Measurements from ENCODE around the gene DHX57. TPM values are rescaled to one million over a fixed set of nuclear protein-coding genes. Genes with fewer than 3 reads are reported as not detected.

DHX57 gene
- total RNA-seq, 1 experiment from 2014 or later = 17.5 TPM

DNA sequence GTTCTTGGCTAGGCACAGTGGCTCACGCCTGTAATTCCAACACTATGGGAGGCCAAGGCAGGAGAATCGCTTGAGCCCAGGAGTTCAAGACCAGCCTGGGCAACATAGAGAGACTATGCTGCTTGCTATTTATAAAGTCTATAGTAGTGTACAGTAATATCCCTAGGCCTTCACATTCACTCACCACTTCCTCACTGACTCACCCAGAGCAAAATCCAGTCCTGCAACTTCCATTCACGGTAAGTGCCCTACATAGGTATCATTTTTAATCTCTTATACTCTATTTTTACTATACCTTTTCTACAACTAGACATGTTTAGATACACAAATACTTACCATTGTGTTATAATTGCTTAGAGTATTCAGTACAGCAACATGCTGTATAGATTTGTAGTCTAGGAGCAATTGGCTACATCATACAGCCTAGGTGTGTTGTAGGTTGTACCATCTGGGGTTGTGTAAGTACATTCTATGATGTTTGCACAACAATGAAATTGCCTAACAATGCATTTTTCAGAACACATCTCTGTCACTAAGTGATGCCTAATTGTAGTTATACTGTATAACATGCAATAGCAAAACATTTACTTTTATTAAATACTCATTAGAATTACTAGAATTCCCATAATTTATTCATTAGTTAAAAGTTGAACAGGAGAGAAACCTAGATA, 8.8 kb downstream of the DHX57 start:
- no peak for DNase-seq (ENCODE audit: extremely low read depth, low read depth)

- no peak for DNase-seq (ENCODE audit: extremely low read depth, low read depth)
Observed at GRCh38 chr2:38863061-38863695, 12.6 kb downstream of the DHX57 start.

GRCh38 chr2:38862476-38862875, 13.3 kb downstream of the DHX57 start:
- DNase-seq (ENCODE audit: extremely low read depth, low read depth) = no peak

GRCh38 chr2:38856165-38856564, 19.6 kb downstream of the DHX57 start:
- DNase-seq (ENCODE audit: extremely low read depth, low read depth) = no peak

- no peak for DNase-seq (ENCODE audit: extremely low read depth, low read depth)
Observed at GRCh38 chr2:38850045-38850444, 25.7 kb downstream of the DHX57 start.

DNA sequence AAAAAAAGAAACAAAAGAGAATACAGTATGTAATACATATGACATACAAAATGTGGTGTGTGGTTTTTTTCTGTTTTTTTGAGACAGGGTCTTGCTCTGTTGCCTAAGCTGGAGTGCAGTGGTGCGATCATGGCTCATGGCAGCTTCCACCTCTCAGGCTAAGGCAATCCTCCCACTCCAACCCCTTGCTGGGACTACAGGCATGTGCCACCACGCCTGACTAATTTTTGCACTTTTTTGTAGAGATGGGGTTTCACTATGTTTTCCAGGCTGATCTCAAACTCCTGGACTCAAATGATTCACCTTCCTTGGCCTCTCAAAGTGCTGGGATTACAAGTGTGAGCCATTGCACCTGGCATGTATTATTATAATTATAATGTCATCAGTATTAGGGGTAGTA, 38.9 kb downstream of the DHX57 start:
- no peak for DNase-seq (ENCODE audit: extremely low read depth, low read depth)

- no peak for DNase-seq (ENCODE audit: extremely low read depth, low read depth)
Observed at GRCh38 chr2:38835990-38836389, 39.7 kb downstream of the DHX57 start.

DNA sequence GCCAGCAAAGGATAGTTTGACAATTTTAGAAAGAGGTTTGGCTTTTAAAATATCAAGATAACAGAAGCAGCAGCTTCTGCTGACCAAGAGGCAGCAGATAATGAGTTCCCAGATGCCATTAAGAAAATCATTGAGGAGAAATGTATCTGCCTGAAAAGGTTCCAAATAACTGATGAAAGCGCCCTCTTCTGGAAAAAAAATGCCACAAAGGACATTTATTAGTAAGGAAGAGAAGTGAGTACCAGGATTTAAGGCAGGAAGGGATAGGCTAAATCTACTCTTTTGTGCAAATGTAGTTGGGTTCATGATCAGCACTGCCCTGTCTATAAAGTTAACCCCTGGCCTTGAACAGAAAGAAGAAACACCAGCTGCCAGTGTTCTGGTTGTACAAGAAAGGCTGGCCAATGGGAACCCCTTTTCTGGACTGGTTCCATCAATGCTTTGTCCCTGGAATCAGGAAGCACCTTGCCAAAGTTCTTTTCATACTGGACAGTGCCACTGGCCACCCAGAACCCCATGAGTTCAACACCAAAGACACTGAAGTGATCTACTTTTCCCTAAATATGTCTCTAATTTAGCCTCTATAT, 40.6 kb downstream of the DHX57 start:
- DNase-seq (ENCODE audit: extremely low read depth, low read depth) = peak; percentile 29

DNA sequence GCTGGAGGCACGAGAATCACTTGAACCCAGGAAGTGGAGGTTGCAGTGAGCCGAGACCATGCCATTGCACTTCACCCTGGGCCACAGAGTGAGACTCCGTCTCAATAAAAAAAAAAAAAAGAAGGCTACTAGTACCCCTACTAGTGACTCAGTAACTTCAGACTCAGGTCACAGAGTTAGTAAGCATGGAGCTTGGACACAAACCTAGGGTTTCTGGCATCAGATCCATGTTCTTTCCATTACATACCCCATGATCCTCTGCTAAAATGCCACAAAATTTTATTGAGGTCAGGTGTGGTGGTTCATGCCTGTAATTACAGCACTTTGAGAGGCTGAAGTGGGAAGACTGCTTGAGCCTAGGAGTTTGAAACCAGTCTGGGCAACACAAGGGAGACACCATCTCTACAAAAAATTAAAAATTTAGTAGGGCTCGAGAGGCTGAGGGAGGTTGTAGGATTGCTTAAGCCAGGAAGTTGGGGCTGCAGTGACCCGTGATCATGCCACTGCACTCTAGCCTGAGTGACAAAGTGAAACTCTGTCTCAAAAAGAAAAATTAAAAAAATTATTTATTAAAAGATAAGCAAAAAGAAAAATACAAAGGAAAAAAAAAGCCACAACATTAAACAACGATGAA, 45.1 kb downstream of the DHX57 start:
- DNase-seq (ENCODE audit: extremely low read depth, low read depth) = no peak

- DNase-seq (ENCODE audit: extremely low read depth, low read depth) = no peak
Observed at GRCh38 chr2:38829971-38830370, 45.8 kb downstream of the DHX57 start.

DNA sequence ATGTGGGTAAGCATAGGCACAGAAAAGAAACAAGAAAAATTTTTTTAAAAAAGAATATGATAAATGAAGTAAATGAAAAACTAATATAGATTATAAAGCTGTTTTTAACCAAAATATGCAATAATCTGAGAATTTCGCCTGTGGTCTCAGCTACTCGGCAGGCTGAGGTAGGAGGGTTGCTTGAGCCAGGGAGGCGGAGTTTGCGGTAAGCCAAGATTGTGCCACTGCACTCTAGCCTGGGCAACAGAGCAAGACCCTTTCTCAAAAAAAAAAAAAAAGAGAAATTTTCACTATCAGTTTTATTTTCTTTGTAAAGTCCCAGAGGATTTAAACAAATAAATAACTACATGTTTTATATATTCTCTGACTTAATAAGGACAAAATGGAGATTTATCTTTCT, 47.3 kb downstream of the DHX57 start:
- DNase-seq (ENCODE audit: extremely low read depth, low read depth) = no peak

- DNase-seq (ENCODE audit: extremely low read depth, low read depth) = peak; percentile 65
Observed at GRCh38 chr2:38827539-38828145, 48.1 kb downstream of the DHX57 start.

GRCh38 chr2:38825956-38826355, 49.8 kb downstream of the DHX57 start:
- DNase-seq (ENCODE audit: extremely low read depth, low read depth) = no peak

GRCh38 chr2:38824906-38825305, 50.8 kb downstream of the DHX57 start:
- no peak for DNase-seq (ENCODE audit: extremely low read depth, low read depth)

DNA sequence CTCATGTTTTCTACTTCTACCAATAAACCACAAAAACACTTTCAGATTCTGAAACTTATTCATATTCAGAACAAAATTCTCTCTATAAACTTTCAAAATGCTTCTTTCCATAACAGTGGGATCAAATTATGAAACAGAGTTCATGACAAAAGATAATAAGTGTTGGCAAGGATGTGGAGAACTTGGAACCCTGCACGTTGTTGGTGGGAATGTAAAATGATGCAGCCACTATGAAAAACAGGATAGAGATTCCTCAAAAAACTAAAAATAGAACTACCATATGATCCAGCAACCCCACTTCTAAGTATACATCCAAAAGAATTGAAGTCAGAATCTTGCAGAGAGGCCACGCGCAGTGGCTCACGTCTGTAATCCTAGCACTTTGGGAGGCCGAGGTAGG, 52.3 kb downstream of the DHX57 start:
- DNase-seq (ENCODE audit: extremely low read depth, low read depth) = no peak

DNA sequence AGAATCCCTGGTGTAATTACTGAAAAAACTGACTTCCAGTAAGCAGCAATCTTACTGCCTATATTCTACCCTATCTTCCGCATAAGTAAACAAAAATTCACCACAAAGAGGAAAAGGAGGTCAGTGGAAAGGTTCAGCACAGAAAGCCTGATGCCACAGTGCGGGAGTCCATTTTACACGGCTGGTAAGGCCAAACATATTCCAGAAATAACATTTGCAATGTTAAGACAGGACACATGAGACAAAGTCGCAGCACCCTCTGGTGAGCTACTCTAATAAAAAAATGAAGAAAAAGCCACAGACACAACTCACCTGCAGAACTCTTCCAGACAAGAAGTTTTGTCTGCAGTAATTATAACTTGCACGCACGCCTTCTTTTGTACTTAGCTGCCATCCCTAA, 57.2 kb downstream of the DHX57 start:
- DNase-seq (ENCODE audit: extremely low read depth, low read depth) = no peak

DNA sequence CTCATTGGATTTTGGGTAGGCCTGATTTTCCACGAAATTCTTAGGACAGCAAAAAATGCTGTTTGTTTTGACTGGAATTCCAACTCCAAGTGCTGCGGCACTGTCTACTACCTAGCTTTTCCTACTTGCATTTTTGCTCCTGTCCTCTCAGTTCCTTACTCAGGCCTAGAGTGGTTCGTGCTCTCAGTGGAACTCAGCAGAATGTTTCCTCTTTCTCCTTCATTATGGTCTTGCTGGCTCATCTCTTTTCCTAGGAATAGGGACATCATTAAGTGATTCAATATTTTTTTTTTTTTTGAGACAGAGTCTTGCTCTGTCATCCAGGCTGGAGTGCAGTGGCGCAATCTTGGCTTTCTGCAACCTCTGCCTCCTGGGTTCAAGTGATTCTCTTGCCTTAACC, 59.8 kb downstream of the DHX57 start:
- DNase-seq (ENCODE audit: extremely low read depth, low read depth) = no peak

GRCh38 chr2:38810488-38810887, 65.2 kb downstream of the DHX57 start:
- no peak for DNase-seq (ENCODE audit: extremely low read depth, low read depth)

- DNase-seq (ENCODE audit: extremely low read depth, low read depth) = no peak
Observed at GRCh38 chr2:38808677-38809076, 67.1 kb downstream of the DHX57 start.

DNA sequence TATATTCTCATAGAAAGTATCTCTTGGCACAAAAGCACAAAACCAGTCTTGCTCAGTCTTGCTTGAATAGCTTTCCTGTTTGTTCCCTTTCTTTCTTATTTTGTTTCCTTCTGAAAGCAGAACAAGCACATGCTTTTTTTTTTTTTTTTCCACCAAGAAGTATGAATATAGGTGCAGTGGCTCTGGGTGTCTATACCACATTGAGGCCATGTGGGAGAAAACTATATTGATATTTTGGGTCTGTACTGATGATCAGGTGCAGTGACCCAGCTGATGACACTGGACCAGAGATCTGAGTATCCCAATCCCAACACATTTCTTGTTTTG, 69.0 kb downstream of the DHX57 start:
- no peak for DNase-seq (ENCODE audit: extremely low read depth, low read depth)

DNA sequence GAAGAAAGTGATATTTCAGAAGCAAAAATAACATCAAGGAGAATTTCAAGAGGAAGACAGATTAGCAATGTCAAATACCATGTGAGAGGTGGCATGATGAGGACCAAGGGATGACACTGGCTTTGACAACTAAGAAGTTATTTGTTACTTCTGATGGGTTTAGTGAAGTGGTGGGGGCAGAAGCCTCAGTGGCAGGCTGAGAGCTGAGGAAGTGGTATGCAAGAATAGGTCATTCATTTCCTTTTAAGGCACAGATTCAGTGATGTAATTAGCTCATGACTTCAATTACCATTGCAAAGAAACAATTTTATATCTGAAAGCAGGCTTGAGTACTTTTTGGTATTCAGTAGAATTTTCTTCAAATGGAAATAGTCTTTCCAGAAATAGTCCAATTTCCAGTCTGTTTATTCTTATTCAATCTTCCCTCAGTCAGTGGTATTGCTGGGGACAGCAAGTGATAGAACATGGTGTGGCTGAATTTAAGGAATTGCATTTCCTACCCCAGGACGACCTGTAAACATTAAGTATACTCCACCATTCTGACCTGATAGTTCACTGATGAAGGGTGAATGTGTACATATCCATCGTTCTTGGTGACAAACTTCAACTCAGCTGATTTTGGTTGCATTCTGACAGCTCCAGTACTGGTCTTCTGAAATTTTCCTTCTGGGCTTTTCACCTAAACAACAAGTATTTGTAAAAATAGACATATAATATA, 69.6 kb downstream of the DHX57 start:
- no peak for DNase-seq (ENCODE audit: extremely low read depth, low read depth)

All from NCI-H460 (cell line).